Upper lobe of right lung (tissue), 1 donor: ENCODE data around the gene ZNF648. TPM values are rescaled to one million over a fixed set of nuclear protein-coding genes. Genes with fewer than 3 reads are reported as not detected.
"Not testable (repeated sequence)": the region's sequence is repeated elsewhere in the genome, so short reads cannot be mapped to it uniquely, and the experiment has no call there.

ENCODE experiments used
- ATAC-seq: fragments of 200-7000 bp; cut with Tn5 transposase; one replicate; pipeline ENCODE4 v1.9.1; 2020; ENCODE audit warnings: mild to moderate bottlenecking, moderate library complexity
- DNase-seq: peaks from one replicate; pipeline ENCODE4 v3.0.0-alpha.2; 2020
- H3K27ac ChIP-seq: fragments of 200-600 bp; one replicate; pipeline ENCODE4 v1.8.0; 2022
- H3K27me3 ChIP-seq: fragments of 200-600 bp; one replicate; pipeline ENCODE4 v1.8.0; 2022; ENCODE audit warnings: mild to moderate bottlenecking
- H3K36me3 ChIP-seq: fragments of 200-600 bp; one replicate; pipeline ENCODE4 v1.8.0; 2022
- H3K4me1 ChIP-seq: fragments of 200-600 bp; one replicate; pipeline ENCODE4 v1.8.0; 2022
- H3K4me3 ChIP-seq: fragments of 200-600 bp; one replicate; pipeline ENCODE4 v1.8.0; 2022; ENCODE audit warnings: mild to moderate bottlenecking
- H3K9me3 ChIP-seq: fragments of 200-600 bp; one replicate; pipeline ENCODE4 v1.8.0; 2022
- CTCF ChIP-seq: fragments of 200-600 bp; IDR thresholded peaks from one replicate; pipeline ENCODE4 v1.8.0; 2022; ENCODE audit warnings: antibody characterized with exemption
- intact Hi-C: fragments of 100-400 bp; cut with DNase I; formaldehyde crosslinking; loops from one replicate; pipeline ENCODE4 v1.11.0; 2022
- total RNA-seq: library from RNA; stranded (reverse); fragmentation: NEBNext Ultra II Directional; extraction: Animal tissue kit (Norgen Biotek cat#: 25700); gene quantifications from one replicate; pipeline ENCODE4 v1.2.1, GENCODE V29; 2021
- donor health status: DM: no; HTN: yes; CAD: no; lungs with severe emphysema.

ZNF648 gene
- total RNA-seq, 1 donor from 2014 or later: not detected

- H3K27ac ChIP-seq: no peak overlapping the region
- DNase-seq (no peak), ATAC-seq (peak; percentile 87)
- no peaks in the 10 kb centered on the region for H3K27me3 ChIP-seq
- no peak overlapping the region for H3K4me3 ChIP-seq
- no peaks in the 10 kb centered on the region for H3K9me3 ChIP-seq
- H3K36me3 ChIP-seq: no peaks in the 10 kb centered on the region
- intact Hi-C loops: no loop called here
- TF ChIP-seq CTCF: no peak
- H3K4me1 ChIP-seq: no peaks in the 10 kb centered on the region
Observed at GRCh38 chr1:182101415-182102042, 40.0 kb upstream of the ZNF648 start.

- no peaks in the 10 kb centered on the region for H3K4me1 ChIP-seq
- H3K27me3 ChIP-seq: no peaks in the 10 kb centered on the region
- H3K36me3 ChIP-seq: no peaks in the 10 kb centered on the region
- TF ChIP-seq CTCF: no peak
- no peaks in the 10 kb centered on the region for H3K9me3 ChIP-seq
- no peak overlapping the region for H3K4me3 ChIP-seq
- DNase-seq (no peak), ATAC-seq (no peak)
- H3K27ac ChIP-seq: no peak overlapping the region
- intact Hi-C loops: no loop called here
Observed at GRCh38 chr1:182098301-182098700, 36.8 kb upstream of the ZNF648 start.

GRCh38 chr1:182095946-182096345 is 34.4 kb upstream of the ZNF648 start:
- TF ChIP-seq CTCF: no peak
- Histone ChIP-seq H3K9me3 (no peaks in the 10 kb centered on the region), H3K36me3 (no peaks in the 10 kb centered on the region), H3K4me3 (no peak overlapping the region), H3K4me1 (no peaks in the 10 kb centered on the region), H3K27me3 (no peaks in the 10 kb centered on the region), H3K27ac (no peak overlapping the region)
- intact Hi-C loops: no loop called here
- no peak for DNase-seq
- no peak for ATAC-seq

GRCh38 chr1:182094514-182095005 is 33.0 kb upstream of the ZNF648 start:
- H3K9me3 ChIP-seq, ATAC-seq, DNase-seq, H3K36me3 ChIP-seq, H3K27ac ChIP-seq, H3K27me3 ChIP-seq, intact Hi-C loops, H3K4me3 ChIP-seq, H3K4me1 ChIP-seq: not testable (repeated sequence)

- H3K4me3 ChIP-seq: no peak overlapping the region
- DNase-seq (no peak), ATAC-seq (no peak)
- no peak overlapping the region for H3K27ac ChIP-seq
- no peaks in the 10 kb centered on the region for H3K27me3 ChIP-seq
- H3K36me3 ChIP-seq: no peaks in the 10 kb centered on the region
- intact Hi-C loops: no loop called here
- H3K4me1 ChIP-seq: no peaks in the 10 kb centered on the region
- no peak for TF ChIP-seq CTCF
- H3K9me3 ChIP-seq: no peaks in the 10 kb centered on the region
Observed at GRCh38 chr1:182093781-182094180, 32.3 kb upstream of the ZNF648 start.

- no peak for TF ChIP-seq CTCF
Observed at GRCh38 chr1:182092336-182092735, 30.8 kb upstream of the ZNF648 start.

More at GRCh38 chr1:182092336-182092735, 30.8 kb upstream of the ZNF648 start:
- DNase-seq: no peak
- H3K4me3 ChIP-seq: no peak overlapping the region
- intact Hi-C loops: no loop called here
- peaks cover 4% of the 10 kb centered on the region for H3K4me1 ChIP-seq
- H3K27ac ChIP-seq: no peak overlapping the region
- no peaks in the 10 kb centered on the region for H3K36me3 ChIP-seq
- no peak for ATAC-seq
- no peaks in the 10 kb centered on the region for H3K27me3 ChIP-seq
- H3K9me3 ChIP-seq: no peaks in the 10 kb centered on the region
